GM12875 (cell line): ENCODE measurements around the gene SYT7.
"Not testable (repeated sequence)": the region's sequence is repeated elsewhere in the genome, so short reads cannot be mapped to it uniquely, and the experiment has no call there.

Source experiments
- H3K4me3 ChIP-seq: one replicate; pipeline ENCODE4 v1.5.1; 2011; ENCODE audit warnings: low read depth, low read length, control low read depth
- CTCF ChIP-seq: IDR thresholded peaks from 2 replicates; pipeline ENCODE4 v1.5.1; 2011; ENCODE audit warnings: low read depth, mild to moderate bottlenecking, control low read depth, inconsistent platforms, low read length, moderate library complexity, borderline replicate concordance; ENCODE audit not compliant: insufficient read depth

The SYT7 gene

GRCh38 chr11:61474013-61474643 lies 106.7 kb downstream of the SYT7 start:
- H3K4me3 ChIP-seq = no peak overlapping the region
- no peak for TF ChIP-seq CTCF

GRCh38 chr11:61473370-61474012 lies 107.4 kb downstream of the SYT7 start:
- TF ChIP-seq CTCF = no peak
- no peak overlapping the region for H3K4me3 ChIP-seq

GRCh38 chr11:61472868-61473267 lies 108.0 kb downstream of the SYT7 start:
- no peak for TF ChIP-seq CTCF
- no peak overlapping the region for H3K4me3 ChIP-seq

- H3K4me3 ChIP-seq = no peak overlapping the region
- TF ChIP-seq CTCF = no peak
Observed at GRCh38 chr11:61472282-61472681, 108.6 kb downstream of the SYT7 start.

GRCh38 chr11:61468002-61468401 lies 112.9 kb downstream of the SYT7 start:
- no peak overlapping the region for H3K4me3 ChIP-seq
- TF ChIP-seq CTCF = no peak

GRCh38 chr11:61467602-61468001 lies 113.3 kb downstream of the SYT7 start:
- not testable (repeated sequence) for H3K4me3 ChIP-seq
